GM19238 (cell line): ENCODE measurements around the gene SHMT2.

Experiments used
- DNase-seq: peaks from one replicate; pipeline ENCODE4 v3.0.0; 2011; ENCODE audit warnings: low spot score; ENCODE audit not compliant: insufficient read length

Gene SHMT2

DNA sequence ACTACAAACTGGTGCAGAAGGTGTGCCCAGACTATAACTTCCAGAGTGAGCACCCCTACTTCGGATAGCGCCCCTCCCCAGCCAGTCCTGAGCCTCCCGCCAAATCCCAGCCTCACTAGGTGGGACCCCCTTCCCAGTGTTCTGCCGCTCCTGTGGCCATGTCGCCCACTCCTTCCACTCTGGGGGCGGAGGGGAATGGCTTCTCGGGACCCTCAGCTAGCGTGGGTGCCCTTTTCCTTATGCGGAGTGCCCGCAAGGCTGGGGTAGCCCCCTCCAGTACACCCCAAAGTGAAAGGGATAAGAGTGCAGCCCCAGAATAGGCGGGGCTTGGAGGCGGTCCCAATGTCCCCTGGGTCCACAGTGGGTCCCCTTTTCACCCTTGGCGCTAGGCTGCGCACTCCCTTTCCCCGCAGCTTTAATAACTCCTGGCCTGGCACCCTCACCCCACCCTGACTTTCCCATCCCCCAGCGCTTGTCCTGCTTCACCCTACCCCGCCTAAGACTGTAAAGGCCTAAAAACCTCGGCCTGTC, 3.8 kb upstream of the SHMT2 start:
- DNase-seq: no peak

DNA sequence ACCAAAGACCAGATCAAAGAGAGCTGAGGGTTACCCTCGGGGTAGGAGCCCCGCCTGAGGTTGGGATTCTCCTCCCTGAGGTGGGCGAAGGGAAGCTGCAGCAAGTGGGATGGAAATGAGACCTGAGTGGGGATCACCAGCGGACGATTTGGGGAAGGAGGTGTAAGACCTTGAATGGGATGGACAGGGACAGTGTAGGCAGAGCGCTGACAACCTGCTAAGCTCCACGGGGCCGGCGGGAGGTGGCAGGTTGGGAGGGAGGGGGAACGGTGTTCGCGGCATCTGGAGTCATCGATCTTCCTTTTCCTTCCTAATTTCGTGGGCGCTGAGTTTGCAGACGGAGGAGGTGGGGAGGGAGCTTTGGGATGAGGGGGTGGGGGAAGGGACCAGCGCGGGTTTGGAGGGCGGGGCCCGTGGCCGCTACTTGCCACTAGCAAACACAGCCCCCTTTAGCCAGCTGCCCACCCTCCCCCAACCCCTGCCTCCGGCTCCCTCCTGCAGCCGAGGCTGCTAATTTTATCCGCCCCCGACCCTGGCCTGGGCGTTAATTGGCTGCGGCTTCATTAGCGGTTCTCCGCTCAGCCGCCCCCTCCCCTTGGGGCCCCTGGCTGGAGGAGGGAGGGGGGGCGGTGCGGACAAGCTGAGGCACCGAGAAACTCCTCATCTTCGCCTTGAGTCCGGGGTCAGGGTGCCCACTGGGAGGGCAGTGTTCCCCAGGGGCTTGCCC, 2.8 kb upstream of the SHMT2 start:
- no peak for DNase-seq

DNA sequence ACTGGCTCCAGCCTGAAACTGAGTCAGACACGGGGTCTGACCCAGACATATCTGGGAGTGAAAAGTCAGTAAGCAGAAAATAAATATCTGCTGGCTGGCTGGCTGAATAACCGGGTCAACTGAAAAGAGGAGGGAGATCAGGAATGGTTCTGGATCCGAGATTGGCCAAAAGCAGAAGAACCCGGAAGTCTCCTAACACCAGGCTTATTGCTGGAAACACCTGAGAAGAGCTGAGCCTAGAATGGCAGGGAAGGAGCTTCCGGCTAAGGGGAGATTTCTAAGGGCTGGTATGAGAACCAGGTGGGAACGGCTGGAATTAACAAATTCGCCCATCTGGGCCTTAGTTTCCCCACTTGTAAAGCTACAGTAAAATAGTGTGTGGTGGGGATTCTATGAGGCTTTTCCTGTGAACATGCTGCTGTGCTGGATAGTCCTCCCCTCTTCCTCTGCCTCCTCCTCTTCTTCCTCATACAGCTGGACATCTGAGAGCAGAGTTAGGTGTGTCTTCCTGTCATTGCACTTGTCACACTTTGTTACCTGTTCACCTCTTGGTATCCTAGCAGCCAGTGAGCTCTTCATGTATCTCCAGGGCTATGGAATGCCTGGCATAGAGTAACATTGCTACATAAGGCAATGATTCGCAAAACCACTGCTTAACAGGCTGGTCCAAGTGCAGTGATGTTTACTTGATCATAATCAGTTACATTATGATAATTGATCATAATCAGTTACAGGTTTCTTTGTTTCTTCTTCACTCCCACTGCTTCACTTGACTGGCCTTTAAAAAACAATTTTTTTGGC, 2.0 kb upstream of the SHMT2 start:
- no peak for DNase-seq

DNA sequence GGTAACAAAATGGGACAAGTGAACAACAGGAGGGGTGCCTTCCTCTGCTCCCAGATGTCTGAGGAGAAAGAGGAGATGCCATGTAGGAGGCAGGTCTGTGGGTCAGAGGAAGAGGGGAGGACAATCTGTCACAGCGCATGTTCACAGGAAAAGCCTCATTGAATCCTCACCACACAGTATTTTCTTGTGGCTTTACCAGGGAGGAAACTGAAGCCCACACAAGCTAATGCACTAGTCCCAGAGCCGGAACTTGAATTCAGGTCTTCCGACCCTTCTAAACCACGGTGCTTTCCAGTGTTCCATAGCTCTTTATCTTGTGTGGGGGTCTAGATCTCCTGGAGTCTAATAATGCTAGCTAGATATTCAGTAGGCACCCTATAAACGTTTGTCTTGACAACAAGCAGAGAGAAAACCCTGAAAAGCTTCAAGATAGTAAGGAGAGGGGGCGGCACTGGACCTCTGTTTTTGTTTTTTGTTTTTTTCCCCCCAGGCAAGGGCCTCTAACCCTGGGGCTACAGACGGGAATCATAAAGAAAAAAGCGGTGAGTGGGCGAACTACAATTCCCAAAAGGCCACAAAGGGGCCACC, 371 bp upstream of the SHMT2 start:
- DNase-seq: no peak

DNA sequence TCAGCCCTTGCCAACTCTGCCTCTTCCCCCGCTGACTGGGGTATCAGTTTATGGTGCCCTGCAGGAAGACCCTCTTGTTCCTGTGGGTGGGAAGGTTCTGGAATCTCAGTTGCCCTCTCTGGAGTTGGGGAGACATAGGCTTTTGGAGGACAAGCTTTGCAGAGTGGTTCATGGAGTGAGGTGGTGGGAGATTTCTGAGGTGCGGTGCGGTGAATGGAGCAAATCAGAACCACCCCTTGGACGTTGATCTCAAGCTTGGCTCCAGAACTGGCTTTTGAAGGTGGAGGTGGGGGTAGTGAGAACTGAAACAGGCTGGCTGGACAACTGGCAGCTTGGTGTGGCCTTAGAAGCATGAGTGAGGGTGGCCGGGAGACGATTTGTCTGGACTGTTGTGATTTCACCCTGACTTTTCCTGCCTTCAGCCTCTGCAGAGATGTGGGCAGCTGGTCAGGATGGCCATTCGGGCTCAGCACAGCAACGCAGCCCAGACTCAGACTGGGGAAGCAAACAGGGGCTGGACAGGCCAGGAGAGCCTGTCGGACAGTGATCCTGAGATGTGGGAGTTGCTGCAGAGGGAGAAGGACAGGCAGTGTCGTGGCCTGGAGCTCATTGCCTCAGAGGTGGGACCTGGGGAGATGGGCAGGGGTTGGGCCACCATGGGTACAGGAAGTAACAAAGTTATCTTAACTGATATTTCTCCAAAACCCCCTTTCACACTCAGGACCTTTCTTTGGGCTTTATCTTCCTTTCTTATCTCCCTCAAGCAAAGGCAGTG, 1.1 kb downstream of the SHMT2 start:
- DNase-seq: no peak

DNA sequence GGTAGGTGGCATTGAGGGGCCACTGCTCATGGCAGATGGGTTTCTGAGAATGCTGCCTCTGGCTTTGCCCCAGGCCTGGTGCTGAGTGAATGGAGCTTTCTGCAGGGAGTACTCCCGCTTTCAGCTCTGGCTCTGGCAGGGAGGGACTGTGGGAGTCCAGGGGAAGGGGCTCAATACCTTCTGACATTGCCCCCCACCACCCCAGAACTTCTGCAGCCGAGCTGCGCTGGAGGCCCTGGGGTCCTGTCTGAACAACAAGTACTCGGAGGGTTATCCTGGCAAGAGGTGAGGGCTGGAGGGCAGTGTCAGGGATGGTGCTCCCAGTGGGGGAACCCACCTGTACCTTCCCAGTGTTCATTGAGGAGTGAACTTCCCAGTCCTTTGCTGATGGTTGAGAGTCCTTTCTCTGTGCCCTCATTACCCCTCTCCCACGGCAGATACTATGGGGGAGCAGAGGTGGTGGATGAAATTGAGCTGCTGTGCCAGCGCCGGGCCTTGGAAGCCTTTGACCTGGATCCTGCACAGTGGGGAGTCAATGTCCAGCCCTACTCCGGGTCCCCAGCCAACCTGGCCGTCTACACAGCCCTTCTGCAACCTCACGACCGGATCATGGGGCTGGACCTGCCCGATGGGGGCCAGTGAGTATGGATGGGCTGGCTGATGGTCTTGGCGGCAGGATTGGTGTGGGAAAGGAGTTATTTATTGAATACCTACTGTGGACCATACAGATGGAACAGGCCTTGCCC, 1.9 kb downstream of the SHMT2 start:
- DNase-seq: no peak

DNA sequence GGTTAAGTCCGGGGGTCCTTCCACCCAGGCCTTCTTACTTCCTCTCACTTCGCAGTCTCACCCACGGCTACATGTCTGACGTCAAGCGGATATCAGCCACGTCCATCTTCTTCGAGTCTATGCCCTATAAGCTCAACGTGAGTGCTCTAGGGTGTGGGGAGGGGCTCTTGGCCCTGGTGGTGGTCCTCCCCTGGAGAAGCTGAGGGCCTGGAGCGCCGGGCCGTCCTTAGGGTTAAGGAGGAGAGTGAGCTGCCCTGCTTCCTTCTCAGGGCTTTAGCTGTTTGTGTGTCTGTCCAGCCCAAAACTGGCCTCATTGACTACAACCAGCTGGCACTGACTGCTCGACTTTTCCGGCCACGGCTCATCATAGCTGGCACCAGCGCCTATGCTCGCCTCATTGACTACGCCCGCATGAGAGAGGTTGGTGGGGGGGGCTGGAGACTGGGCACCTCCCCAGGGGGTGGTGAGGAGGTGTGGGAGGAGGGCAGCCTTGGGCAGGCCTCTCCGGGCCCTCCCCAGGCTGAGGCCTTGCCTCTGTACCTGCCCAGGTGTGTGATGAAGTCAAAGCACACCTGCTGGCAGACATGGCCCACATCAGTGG, 2.7 kb downstream of the SHMT2 start:
- DNase-seq: no peak

DNA sequence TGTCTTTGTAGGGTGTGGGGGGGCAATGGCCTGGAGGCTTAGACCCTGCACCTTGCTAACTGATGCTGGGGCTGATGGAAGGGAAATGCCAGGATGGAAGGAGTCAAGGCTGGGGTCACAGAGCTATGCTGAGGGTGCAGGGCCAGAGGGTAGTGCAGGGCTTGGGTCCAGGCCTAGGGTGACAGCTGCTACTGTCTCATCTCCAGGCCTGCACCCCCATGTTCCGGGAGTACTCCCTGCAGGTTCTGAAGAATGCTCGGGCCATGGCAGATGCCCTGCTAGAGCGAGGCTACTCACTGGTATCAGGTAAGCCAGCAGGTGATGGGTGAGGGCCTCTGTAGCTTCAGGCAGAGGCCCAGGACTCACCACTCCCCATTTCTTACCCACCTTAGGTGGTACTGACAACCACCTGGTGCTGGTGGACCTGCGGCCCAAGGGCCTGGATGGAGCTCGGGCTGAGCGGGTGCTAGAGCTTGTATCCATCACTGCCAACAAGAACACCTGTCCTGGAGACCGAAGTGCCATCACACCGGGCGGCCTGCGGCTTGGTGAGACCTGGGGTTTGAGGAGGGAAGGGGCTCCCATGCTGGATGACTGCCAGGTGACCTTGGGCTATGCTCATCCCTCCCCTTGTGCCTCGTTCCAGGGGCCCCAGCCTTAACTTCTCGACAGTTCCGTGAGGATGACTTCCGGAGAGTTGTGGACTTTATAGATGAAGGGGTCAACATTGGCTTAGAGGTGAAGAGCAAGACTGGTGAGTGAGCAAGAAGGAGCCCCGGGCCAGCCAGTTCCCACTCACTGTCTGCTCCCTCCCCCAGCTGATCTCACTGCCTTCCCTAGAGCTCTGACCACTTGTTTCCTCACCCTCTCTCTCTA, 4.1 kb downstream of the SHMT2 start:
- no peak for DNase-seq

DNA sequence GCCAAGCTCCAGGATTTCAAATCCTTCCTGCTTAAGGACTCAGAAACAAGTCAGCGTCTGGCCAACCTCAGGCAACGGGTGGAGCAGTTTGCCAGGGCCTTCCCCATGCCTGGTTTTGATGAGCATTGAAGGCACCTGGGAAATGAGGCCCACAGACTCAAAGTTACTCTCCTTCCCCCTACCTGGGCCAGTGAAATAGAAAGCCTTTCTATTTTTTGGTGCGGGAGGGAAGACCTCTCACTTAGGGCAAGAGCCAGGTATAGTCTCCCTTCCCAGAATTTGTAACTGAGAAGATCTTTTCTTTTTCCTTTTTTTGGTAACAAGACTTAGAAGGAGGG, 4.7 kb downstream of the SHMT2 start:
- DNase-seq: no peak

DNA sequence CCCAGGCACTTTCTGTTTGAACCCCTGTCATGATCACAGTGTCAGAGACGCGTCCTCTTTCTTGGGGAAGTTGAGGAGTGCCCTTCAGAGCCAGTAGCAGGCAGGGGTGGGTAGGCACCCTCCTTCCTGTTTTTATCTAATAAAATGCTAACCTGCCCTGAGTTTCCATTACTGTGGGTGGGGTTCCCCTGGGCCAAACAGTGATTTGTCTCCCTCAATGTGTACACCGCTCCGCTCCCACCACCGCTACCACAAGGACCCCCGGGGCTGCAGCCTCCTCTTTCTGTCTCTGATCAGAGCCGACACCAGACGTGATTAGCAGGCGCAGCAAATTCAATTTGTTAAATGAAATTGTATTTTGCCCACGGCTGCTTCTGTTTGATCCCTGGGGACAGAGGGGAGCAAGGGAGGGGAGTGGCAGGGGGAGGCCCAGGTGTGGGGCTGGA, 5.1 kb downstream of the SHMT2 start:
- DNase-seq: no peak

DNA sequence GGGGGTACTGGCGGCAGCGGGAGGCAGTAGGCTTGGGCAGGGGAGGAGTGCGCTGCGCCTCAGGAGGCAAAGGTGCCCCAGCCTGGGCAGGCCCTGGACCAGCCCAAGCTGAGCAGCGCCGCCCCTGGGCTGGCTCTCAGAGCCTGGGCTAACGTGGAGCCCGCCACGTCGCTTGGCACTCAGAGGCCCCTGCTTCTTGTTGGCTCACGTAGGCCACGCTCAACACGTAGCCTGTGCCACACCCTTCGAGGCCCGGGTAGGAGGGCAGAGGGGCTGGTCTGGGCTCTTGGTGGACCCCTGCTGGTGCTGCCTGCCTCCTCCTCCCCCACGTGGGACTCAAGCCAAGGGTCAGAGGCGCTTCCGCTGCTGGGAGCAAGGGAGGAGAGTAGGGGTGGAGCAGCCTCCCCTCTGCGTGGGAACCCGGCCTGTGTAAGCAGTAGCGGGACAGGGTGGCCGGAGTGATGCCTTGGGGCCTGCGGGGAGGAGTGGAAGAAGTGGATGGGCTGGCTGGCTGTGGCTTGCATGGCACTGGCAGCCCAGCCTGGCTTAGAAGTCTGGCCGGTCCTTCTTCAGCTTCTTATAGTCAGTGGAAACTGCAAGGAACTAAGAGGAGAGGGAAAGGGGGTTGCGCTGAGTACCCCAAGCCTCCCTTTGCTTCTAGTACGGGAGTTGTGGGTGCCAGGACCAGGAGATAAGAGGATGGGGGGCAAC, 5.7 kb downstream of the SHMT2 start:
- DNase-seq: no peak

DNA sequence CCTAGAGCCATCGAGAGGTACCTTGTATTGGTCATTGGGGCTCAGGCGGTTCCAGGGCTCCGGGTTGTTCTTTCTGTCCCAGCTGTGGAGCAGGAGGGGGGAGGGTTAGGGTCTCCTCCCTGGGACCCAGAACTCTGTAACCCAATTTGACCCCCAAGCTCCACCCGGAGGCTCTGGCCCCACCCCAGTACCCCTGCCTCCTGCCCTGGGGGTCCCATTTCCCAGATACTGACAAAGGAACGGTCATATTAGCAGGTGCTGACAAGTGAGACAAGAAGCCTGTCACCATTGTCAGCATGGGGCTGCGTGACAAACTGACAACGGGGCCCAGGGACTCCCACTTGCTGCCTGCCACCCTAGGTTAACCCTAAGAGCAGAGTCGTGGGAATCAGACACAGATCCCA, 6.2 kb downstream of the SHMT2 start:
- DNase-seq: no peak

DNA sequence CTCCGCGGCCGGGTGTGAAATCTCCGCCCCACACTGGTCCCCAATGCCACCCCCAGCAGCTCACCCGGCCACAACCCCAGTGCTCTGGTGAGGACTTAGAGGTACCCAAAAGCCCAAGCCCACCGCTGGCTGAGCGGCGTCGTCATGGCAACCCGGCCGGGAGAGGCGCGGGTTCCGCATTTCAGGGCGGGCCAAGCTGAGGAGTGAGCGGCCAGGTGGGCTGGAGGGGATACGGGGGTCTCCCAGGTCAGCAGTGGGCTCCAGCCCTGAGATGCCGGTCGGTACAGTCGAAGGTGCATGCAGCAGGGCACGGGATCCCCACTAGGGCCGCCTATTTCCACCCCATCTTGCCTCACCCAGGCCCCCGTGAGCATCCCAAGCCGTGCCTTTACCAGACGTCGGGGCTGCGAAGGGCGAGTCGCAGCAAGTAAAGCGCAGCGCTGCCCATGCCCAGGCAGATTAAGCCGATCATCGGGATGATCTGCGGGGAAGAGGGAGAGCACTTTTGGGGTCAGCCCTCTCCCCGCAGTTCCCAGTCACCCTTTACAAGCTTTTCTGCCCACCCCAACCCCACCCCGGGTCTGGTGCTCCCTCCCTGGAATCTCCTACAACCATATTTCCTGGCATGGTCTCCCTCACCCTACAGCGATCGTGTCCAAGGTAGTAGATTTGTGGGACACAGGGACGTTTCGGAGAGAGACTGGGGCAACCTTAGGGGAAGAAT, 6.9 kb downstream of the SHMT2 start:
- no peak for DNase-seq

DNA sequence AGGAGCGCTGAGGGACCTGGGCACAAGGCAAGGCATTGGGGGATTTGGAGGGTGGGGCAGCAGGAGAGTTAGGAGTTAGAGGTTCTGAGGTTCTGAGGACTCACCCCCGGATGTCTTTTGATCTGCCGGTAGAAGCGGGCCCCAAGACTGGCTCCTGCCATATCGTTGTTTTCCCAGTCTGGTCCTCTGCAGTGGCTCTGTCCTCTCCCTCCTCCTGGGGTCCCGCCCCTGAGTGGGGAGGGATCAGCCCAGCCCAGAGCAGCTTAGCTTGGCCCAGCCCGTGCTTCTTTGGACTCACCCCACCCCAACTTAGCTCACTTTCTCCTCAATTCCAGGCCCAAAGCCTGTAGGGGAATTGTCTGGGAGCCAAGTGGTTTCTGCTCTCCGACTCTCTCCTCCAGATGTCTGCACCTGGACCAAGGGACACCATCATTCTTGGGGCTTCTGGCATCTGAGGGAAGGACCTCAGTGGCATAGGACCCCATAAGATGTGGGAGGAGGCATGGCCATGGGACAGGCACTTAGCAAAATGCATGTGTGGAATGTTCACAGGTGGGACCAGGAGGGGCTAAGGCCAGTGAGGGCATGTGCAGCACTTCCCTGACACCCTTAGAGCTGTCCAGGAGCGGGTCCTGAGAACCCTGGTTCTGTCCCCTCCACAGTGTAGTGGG, 7.5 kb downstream of the SHMT2 start:
- no peak for DNase-seq

DNA sequence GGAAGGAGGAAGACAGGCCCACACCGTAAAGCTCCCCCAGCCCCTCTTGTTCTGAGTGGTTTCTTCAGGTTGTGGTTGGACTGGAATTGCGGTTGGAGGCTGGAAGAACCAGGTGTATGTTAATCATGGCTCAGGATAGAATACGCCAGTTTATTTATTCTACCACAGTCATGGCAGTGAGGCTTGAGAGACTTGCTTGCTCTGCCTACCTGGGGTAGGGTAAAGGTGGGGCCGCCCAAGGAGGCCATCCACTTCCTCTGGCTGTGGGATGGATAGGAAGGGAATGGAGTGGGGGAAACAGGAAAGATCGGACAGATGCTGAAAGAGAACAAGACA, 8.1 kb downstream of the SHMT2 start:
- no peak for DNase-seq

DNA sequence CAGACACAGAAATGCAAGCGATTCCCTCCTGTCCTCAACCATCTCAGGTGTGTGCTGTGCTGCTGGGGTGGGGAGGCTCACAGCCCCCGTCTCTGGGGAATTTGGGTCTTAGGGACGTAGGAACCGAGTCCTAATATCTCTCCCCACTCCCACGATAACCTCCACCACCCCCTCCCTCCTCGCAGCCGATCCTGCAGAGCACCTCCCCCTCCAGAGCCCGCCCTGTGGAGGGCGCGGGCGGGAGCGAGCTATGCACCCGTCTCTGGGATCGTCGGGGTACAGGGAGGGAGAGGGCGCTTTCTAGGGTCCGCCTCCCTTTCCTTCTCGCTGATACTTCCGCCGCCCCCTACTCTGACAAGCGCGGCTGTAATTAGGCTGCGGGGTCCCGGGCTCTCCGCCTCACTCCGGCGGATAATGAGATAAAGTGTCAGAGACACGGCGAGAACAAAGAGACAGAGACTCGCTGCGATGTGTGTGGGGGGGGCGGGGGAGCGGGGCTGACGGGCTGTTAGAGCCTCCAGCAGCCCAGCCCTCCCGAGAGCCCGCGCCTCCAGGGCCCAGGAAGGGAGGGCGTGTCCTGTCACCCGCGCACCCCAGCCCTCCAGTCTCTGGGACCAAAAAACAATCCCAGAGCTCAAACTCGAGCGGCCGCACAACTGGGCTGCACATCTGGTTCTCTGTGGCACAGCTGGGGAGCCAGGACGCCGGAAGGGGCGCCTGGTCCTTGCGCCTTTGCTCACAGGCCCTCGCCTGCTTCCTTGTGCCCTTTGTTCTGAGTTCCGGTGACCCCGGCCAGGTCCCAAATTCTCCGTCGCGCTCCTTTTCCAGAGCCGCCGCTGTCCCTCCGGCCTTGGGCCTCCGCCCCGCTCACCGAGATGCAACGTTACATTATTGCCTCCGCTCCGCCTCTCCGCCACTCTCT, 8.7 kb downstream of the SHMT2 start:
- no peak for DNase-seq
